ENCODE data around the gene PCLO.

PCLO gene

DNA sequence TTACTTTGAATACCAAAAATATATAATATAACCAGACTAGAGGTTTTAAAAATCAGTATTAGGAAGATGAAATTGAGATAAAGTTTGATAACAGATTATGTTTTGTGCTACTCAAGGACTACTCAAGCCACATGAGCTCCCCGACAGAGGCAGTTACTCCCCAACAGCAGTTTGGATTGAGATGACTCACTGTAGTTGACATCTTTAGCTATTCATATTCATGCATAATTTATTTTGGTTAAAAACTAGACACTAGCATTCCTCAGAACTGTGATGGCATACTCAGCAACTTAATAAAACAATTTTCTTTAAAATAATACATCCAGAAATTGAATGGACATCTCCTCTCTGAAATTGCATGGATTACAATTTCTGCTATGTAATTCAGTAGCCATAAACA is 19.6 kb downstream of the PCLO start:
- H3K4me3 ChIP-seq (replicated peaks; ENCODE audit: low read depth, low read length), result no peak overlapping the region
- TF ChIP-seq, protein P1, sequence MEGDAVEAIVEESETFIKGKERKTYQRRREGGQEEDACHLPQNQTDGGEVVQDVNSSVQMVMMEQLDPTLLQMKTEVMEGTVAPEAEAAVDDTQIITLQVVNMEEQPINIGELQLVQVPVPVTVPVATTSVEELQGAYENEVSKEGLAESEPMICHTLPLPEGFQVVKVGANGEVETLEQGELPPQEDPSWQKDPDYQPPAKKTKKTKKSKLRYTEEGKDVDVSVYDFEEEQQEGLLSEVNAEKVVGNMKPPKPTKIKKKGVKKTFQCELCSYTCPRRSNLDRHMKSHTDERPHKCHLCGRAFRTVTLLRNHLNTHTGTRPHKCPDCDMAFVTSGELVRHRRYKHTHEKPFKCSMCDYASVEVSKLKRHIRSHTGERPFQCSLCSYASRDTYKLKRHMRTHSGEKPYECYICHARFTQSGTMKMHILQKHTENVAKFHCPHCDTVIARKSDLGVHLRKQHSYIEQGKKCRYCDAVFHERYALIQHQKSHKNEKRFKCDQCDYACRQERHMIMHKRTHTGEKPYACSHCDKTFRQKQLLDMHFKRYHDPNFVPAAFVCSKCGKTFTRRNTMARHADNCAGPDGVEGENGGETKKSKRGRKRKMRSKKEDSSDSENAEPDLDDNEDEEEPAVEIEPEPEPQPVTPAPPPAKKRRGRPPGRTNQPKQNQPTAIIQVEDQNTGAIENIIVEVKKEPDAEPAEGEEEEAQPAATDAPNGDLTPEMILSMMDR (IDR thresholded peaks at IDR 0.05; ENCODE audit: low read depth, low read length, missing control alignments), result no peak
- no peak for DNase-seq (ENCODE audit: extremely low read depth, low read depth)

DNA sequence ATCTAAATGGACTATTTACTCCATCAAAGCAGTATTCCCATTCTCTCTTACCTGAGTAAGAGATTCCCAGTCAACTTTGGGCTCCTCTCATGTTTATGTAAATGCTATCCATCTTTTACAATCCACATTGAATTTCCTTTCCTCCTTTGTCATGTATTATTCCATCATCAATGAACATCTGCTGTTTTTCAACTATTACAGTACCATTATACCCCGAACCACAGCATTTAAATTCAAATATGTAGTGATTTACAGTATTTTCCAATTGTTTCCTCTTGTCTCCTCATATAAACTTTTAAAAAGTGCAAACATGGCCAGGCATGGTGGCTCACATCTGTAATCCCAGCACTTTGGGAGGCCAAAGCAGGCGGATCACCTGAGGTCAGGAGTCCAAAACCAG is 20.3 kb downstream of the PCLO start:
- TF ChIP-seq, protein P1 (IDR thresholded peaks at IDR 0.05; ENCODE audit: low read depth, low read length, missing control alignments), result no peak
- no peak overlapping the region for H3K4me3 ChIP-seq (replicated peaks; ENCODE audit: low read depth, low read length)
- DNase-seq (ENCODE audit: extremely low read depth, low read depth), result no peak

DNA sequence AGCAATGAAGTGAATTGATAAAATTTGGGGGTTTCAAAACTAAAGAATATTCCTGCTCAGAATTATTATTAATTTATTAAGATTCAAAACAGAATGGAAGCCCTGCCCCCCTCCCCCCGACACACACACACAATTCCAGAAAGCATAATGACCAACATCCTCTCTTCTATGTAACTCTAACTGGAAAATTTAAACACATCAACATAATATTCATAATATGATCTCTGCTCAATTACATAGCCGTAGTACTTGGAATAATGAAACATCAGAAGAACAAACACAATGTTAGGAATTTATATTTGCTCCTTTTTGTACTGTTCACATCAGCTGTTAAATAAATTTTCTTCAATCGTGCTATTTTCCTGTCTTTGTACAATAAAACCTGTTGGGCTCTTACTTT is 20.8 kb downstream of the PCLO start:
- no peak overlapping the region for H3K4me3 ChIP-seq (replicated peaks; ENCODE audit: low read depth, low read length)
- TF ChIP-seq, protein P1 (IDR thresholded peaks at IDR 0.05; ENCODE audit: low read depth, low read length, missing control alignments), result no peak
- DNase-seq (ENCODE audit: extremely low read depth, low read depth), result no peak

DNA sequence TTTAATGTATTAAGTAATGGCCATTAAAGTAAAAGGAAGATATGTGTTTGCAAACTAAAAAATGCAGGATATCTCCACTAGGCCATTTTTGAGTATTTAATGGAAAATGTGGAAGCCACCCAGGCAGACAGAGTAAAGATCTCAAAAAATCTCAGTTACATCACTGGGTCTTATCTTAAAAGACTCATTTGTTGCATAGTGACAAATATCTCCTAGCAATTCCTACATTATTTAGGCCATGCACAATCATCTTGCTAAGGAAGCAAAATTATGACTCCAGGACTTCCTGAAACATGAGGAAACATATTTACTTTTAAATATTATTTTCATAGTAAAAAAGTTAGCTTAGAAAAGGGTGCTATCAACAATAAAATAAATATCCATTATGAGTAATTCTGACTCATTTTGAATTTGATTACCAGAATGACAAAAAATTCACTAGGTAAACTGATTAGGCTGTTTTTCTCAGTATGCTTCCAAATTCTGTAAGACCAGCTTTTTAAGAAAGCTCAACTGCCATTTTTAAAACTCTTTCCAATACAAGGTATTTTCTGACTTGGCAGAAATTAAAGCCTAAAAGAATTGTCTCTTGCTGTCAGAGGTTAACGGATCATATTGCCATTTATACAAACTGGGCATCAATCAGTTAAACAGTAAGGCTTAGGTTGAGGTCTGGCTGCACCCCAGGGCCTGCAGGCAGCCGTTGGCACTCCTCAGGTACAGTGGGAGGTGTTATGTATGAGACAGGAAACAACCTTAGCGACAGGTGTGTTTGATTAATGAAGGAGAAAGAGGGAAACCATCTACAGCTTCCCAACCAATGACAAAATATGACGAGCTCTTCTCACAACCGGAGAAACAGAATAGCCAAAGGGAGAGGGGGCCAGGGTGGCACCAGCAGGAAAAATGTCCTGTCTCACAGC is 31.8 kb downstream of the PCLO start:
- no peak for DNase-seq (ENCODE audit: extremely low read depth, low read depth)

DNA sequence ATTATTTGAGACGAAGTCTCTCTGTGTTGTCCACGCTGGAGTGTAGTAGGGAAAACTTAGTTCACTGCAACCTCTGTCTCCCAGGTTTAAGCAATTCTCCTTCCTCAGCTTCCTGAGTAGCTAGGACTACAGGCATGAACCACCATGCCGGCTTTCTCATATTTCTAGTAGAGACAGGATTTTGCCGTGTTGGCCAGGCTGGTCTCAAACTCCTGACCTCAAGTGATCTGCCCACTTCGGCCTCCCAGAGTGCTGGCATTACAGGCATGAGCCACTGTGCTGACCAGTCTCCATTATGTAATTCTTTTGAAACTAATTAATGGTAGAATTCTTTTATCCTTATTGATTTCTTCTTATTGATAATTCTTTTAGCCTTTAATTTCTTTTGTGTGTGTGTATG is 32.5 kb downstream of the PCLO start:
- TF ChIP-seq, protein P1 (IDR thresholded peaks at IDR 0.05; ENCODE audit: low read depth, low read length, missing control alignments), result no peak
- no peak for DNase-seq (ENCODE audit: extremely low read depth, low read depth)
- H3K4me3 ChIP-seq (replicated peaks; ENCODE audit: low read depth, low read length), result no peak overlapping the region

More for the DNA sequence above, 31.8 kb downstream of the PCLO start:
- no peak overlapping the region for H3K4me3 ChIP-seq (replicated peaks; ENCODE audit: low read depth, low read length)
- TF ChIP-seq, protein P1 (IDR thresholded peaks at IDR 0.05; ENCODE audit: low read depth, low read length, missing control alignments), result no peak

DNA sequence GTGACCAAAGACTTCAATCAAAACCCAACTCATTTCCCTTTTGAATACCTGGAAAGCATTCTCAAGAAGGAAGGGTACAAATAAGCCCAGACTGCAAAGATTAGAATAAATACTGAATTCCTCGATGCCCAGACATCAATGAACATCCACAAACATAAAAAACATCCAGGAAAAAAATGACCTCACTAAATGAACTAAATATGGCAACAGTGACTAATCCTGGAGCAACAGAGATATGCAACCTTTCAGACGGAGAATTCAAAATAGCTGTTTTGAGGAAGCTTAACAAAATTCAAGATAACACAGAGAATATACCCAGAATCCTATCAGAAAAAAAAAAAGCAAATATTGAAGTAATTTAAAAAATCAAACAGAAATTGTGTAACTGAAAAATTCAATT is 43.2 kb downstream of the PCLO start:
- DNase-seq (ENCODE audit: extremely low read depth, low read depth), result no peak
- TF ChIP-seq, protein P1 (IDR thresholded peaks at IDR 0.05; ENCODE audit: low read depth, low read length, missing control alignments), result no peak
- H3K4me3 ChIP-seq (replicated peaks; ENCODE audit: low read depth, low read length), result no peak overlapping the region

All from HFF-Myc (cell line).